K562 (cell line): ENCODE measurements around the gene KIAA0930. TPM values are rescaled to one million over a fixed set of nuclear protein-coding genes. Genes with fewer than 3 reads are reported as not detected.
A peak's percentile ranks its signal among the peaks of the same experiment; 100 is the strongest.

Source experiments
- ATAC-seq: fragments of 200-7000 bp; cut with Tn5 transposase; 3 replicates; pipeline ENCODE4 v1.9.1; 2020; ENCODE audit warnings: moderate library complexity
- BruUV-seq: library from RNA; stranded (reverse); fragments of 400-500 nt; replicated peaks from 2 replicates; lab custom pipeline; 2021; lab: Mats Ljungman, UMichigan
- CTCF ChIA-PET: fragments of 300-600 bp; formaldehyde crosslinking; extraction: SDS; loops from one replicate; lab custom pipeline; 2021; ENCODE audit warnings: low intra/inter-chr PET ratio; lab: Yijun Ruan, JAX
- POLR2A ChIA-PET: fragments of 300-600, 350-650 bp; sonication (Branson Sonifier 250); formaldehyde crosslinking; extraction: SDS; loops from one replicate; lab custom pipeline; 2021; ENCODE audit warnings: antibody characterized with exemption, inconsistent platforms; lab: Yijun Ruan, JAX
- DNase-seq, 4 experiments: peaks; one replicate each; pipeline versions ENCODE4 v3.0.0 to v3.0.0-alpha.2; 2011 to 2018; ENCODE audit warnings: low spot score in 3 of 4, mixed read lengths in 3 of 4; ENCODE audit errors: extremely low read depth in 1 of 4
- FAIRE-seq: peaks from 2 replicates; lab custom pipeline; 2011; peaks lifted over from hg19 to GRCh38; lab: Jason Lieb, UNC
- H2AFZ ChIP-seq: 2 replicates; pipeline ENCODE4 v1.6.0; 2011; ENCODE audit warnings: low read depth, low read length, control low read depth, inconsistent platforms
- H3K27ac ChIP-seq: fragments of 200-600 bp; 3 replicates; pipeline ENCODE4 v1.8.0; 2011; ENCODE audit warnings: low read depth, mild to moderate bottlenecking, control low read depth, inconsistent platforms, low read length, moderate library complexity, mixed read lengths; ENCODE audit errors: extremely low read depth
- H3K27me3 ChIP-seq, 2 experiments: fragments of 300-600 bp in 1 of 2; 2 replicates in 1 of 2; 3 replicates in 1 of 2; pipeline versions ENCODE4 v1.6.0 to v1.8.0; 2011; ENCODE audit warnings: inconsistent platforms in 2 of 2, low read length in 2 of 2, mild to moderate bottlenecking in 1 of 2, mixed read lengths in 1 of 2, moderate library complexity in 1 of 2; ENCODE audit not compliant: control insufficient read depth in 2 of 2, insufficient read depth in 2 of 2
- H3K36me3 ChIP-seq: fragments of 300-600 bp; 3 replicates; pipeline ENCODE4 v1.8.0; 2011; ENCODE audit warnings: mild to moderate bottlenecking, low read length, inconsistent platforms; ENCODE audit not compliant: control insufficient read depth, insufficient read depth
- H3K4me1 ChIP-seq, 2 experiments: fragments of 200-600 bp in 1 of 2; replicated peaks in 1 of 2; 2 replicates in 1 of 2; 3 replicates in 1 of 2; pipeline versions ENCODE4 v1.5.1 to v1.8.0; 2011; ENCODE audit warnings: inconsistent platforms in 2 of 2, low read length in 2 of 2, mild to moderate bottlenecking in 1 of 2, mixed read lengths in 1 of 2, moderate library complexity in 1 of 2; ENCODE audit not compliant: control insufficient read depth in 2 of 2, insufficient read depth in 2 of 2
- H3K4me2 ChIP-seq: 2 replicates; pipeline ENCODE4 v1.6.1; 2011; ENCODE audit warnings: low read length, control low read depth, inconsistent platforms, mixed read lengths; ENCODE audit not compliant: insufficient read depth
- H3K4me3 ChIP-seq: fragments of 200-600 bp; sonication (generic), shearing (Covaris generic); 2 replicates; pipeline ENCODE4 v1.5.1; 2016; ENCODE audit warnings: control low read depth, inconsistent platforms
- H3K79me2 ChIP-seq: fragments of 200-600 bp; 3 replicates; pipeline ENCODE4 v1.8.0; 2011; ENCODE audit warnings: low read length, inconsistent platforms; ENCODE audit not compliant: control insufficient read depth, insufficient read depth
- H3K9ac ChIP-seq, 2 experiments: 2 replicates each; pipeline versions ENCODE4 v1.6.0 to v1.6.1; 2011; ENCODE audit warnings: low read depth in 2 of 2, low read length in 2 of 2, control low read depth in 1 of 2, inconsistent platforms in 1 of 2, mild to moderate bottlenecking in 1 of 2, mixed read lengths in 1 of 2; ENCODE audit not compliant: insufficient read depth in 1 of 2
- H3K9me1 ChIP-seq: one replicate; pipeline ENCODE4 v1.6.0; 2011; ENCODE audit warnings: inconsistent platforms, mild to moderate bottlenecking, low read length, moderate library complexity; ENCODE audit not compliant: control insufficient read depth, insufficient read depth
- H3K9me3 ChIP-seq: replicated peaks from 2 replicates; pipeline ENCODE4 v1.5.1; 2011; ENCODE audit warnings: low read depth, low read length, inconsistent platforms; ENCODE audit not compliant: control insufficient read depth, insufficient read depth
- H4K20me1 ChIP-seq: replicated peaks from 2 replicates; pipeline ENCODE4 v1.6.1; 2011; ENCODE audit warnings: low read length, inconsistent platforms, mixed read lengths; ENCODE audit not compliant: control insufficient read depth, insufficient read depth
- CTCF ChIP-seq, 3 experiments: IDR thresholded peaks in 2 of 3; conservative IDR thresholded peaks in 1 of 3; 2 replicates each; pipeline ENCODE4 v1.5.1; 2011 to 2012; ENCODE audit warnings: low read length in 3 of 3, mild to moderate bottlenecking in 3 of 3, control low read depth in 2 of 3, improper control_type of control experiment in 1 of 3, inconsistent platforms in 1 of 3, low read depth in 1 of 3, mixed read lengths in 1 of 3, moderate library complexity in 1 of 3; ENCODE audit not compliant: insufficient read depth in 2 of 3
- HIVEP1 ChIP-seq: fragments of 250-450 bp; sonication (Bioruptor Pico); IDR thresholded peaks from 2 replicates; pipeline ENCODE4 v1.4.0; 2020; ENCODE audit warnings: mild to moderate bottlenecking
- IFI16 ChIP-seq: fragments of 250-450 bp; sonication (Bioruptor Pico); IDR thresholded peaks from 2 replicates; pipeline ENCODE4 v2.1.2; 2022; ENCODE audit warnings: mild to moderate bottlenecking, inconsistent platforms
- SRSF7 ChIP-seq: fragments of 200-400 bp; formaldehyde crosslinking; optimal IDR thresholded peaks from 2 replicates; pipeline ENCODE3; 2017; ENCODE audit warnings: mild to moderate bottlenecking, low read depth, low read length
- YY1 ChIP-seq, 3 experiments: IDR thresholded peaks; 2 replicates each; pipeline ENCODE4 v1.6.1; 2011; ENCODE audit warnings: low read length in 2 of 3, mild to moderate bottlenecking in 2 of 3, moderate library complexity in 2 of 3, borderline replicate concordance in 1 of 3, control low read depth in 1 of 3, low read depth in 1 of 3; ENCODE audit not compliant: insufficient read depth in 3 of 3, insufficient replicate concordance in 2 of 3, control insufficient read depth in 1 of 3, insufficient read length in 1 of 3; ENCODE audit errors: extremely low read depth in 1 of 3
- ZNF830 ChIP-seq: fragments of 250-450 bp; sonication (Bioruptor Pico); IDR thresholded peaks from 2 replicates; pipeline ENCODE4 v1.5.0; 2021; ENCODE audit warnings: mild to moderate bottlenecking
- WGBS: fragments of 100-300 bp; shearing (Covaris generic); methylation state at CpG from one replicate; pipeline ENCODE4 v1.1.6; 2016; ENCODE audit warnings: low coverage, mixed read lengths; ENCODE audit not compliant: insufficient coverage; ENCODE audit errors: missing lambda C conversion rate; 5-methylcytosine and 5-hydroxymethylcytosine counted together
- in situ Hi-C: fragments of 300-500 bp; cut with MboI; formaldehyde crosslinking; loops from 4 replicates; pipeline ENCODE4 v1.15.0; 2018; ENCODE audit warnings: inconsistent platforms, mixed read lengths
- intact Hi-C: fragments of 100-400 bp; cut with micrococcal nuclease; formaldehyde crosslinking; loops from 2 replicates; pipeline ENCODE4 v1.14.2; 2022
- polyA plus RNA-seq, 8 experiments: library from polyadenylated mRNA; depleted of rRNA in 4 of 8; stranded (reverse) in 5 of 8; unstranded in 3 of 8; fragments of >200 nt; fragmentation: Nextera tagmentation in 2 of 8; fragmentation: Illumina TruSeq in 1 of 8; extraction: Ambion mirVana in 2 of 8; extraction: Trizol in 1 of 8; gene quantifications; 2 replicates each; pipeline versions ENCODE4 v1.2.1 to v1.2.3, GENCODE V29; 2011 to 2014; ENCODE audit warnings: inconsistent platforms in 1 of 8, missing spikeins in 1 of 8
- total RNA-seq, 7 experiments: library from RNA; depleted of rRNA in 6 of 7; stranded (reverse); fragments of >200 nt in 6 of 7; fragmentation: Illumina TruSeq in 2 of 7; extraction: Trizol in 2 of 7; gene quantifications; 2 replicates each; pipeline versions ENCODE4 v1.2.1 to v1.2.3, GENCODE V29; 2011 to 2021; ENCODE audit warnings: low replicate concordance in 1 of 7

KIAA0930 gene
- total and polyA plus RNA-seq, 9 of the 15 experiments (the other 6 are each of a cell fraction or from before 2014, with no cell fraction given), result 0.24 to 12.1 (median 6.4) TPM

DNA sequence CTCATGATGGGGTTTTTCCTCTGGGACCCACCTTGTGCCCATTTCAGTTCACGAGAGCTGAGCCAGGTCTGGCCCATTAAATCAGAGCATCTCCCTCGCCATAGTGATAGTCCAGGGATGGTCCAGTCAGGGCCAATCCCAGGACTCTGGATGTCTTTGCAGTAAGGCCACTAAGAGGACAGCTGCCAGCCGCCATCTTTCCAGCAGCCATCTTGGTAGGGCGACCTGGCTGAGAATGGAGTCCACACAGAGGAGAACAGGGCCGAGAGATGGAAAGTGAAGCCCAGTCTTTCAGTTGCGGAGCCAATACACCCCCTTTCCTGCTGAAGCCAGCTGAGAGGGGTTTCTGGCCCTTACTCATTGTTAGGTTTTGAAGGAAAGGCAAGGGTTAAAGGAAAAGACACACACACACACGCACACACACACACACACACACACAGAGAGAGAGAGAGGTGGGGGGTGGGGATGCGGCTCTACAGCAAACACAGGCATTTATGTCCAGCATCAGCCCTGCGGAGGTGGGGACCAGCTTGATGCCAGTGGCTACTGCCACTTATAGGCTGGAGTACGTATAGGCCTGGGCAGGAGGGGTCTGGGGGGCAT, 12.4 kb upstream of the KIAA0930 start:
- no peak overlapping the region for H3K27ac ChIP-seq
- H3K9ac ChIP-seq, result no peak overlapping the region
- DNase-seq (no peak), FAIRE-seq (no peak), ATAC-seq (no peak)
- peaks cover 0 to 3% of the 10 kb centered on the region in 2 experiments; a peak in 2 of 5 replicates for H3K4me1 ChIP-seq
- no peaks in the 10 kb centered on the region for H3K79me2 ChIP-seq
- intact Hi-C loops (no loop called here), in situ Hi-C loops (no loop called here)
- H3K9me3 ChIP-seq, result no peaks in the 10 kb centered on the region
- TF ChIP-seq ZNF830 (CRISPR knock-in tag) (no peak), YY1 (IDR thresholded peaks at IDR 0.05; ENCODE audit: borderline replicate concordance in 1 of 3, control insufficient read depth in 1 of 3, extremely low read depth in 1 of 3, insufficient read depth in 3 of 3, insufficient read length in 1 of 3, insufficient replicate concordance in 2 of 3, low read depth in 1 of 3, low read length in 2 of 3) (peak in 1 of 3 experiments; percentile 67), SRSF7 (no peak), HIVEP1 (CRISPR knock-in tag) (no peak)
- 0 out of 2 replicates have a peak overlapping the region, but pooled peaks have one; percentile 24 for H2AFZ ChIP-seq
- POLR2A ChIA-PET, result no interaction called here
- no peaks in the 10 kb centered on the region for H3K27me3 ChIP-seq
- no peak overlapping the region for H3K4me2 ChIP-seq
- 50% methylated on average over 9 of the region's 10 CpGs for WGBS
- H3K4me3 ChIP-seq, result no peak overlapping the region
- no peaks in the 10 kb centered on the region for H3K36me3 ChIP-seq
- no peaks in the 10 kb centered on the region for H4K20me1 ChIP-seq
- no TSS peak for BruUV-seq
- CTCF ChIA-PET, result no interaction called here
- H3K9me1 ChIP-seq, result no peaks in the 10 kb centered on the region

DNA sequence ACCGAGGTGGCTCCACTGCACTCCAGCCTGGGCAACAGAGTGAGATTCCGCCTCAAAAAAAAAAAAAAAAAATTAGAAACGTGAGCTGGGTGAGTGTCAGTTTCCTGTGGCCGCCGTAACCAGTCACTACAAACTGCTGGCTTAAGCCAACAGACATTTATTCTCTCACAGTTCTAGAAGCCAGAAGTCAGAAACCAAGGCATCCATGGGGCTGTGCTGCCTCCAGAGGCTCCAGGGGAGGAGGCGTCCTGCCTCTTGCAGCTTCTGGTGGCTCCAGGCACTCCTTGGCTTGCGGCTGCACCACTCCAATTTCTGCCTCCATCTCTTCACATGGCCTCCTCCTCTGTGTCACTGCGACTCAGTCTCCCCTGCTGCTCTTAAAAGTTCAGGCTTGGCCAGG, 11.1 kb upstream of the KIAA0930 start:
- Histone ChIP-seq H3K4me2 (no peak overlapping the region), H3K9me1 (no peaks in the 10 kb centered on the region), H3K36me3 (no peaks in the 10 kb centered on the region), H3K9me3 (no peaks in the 10 kb centered on the region), H4K20me1 (no peaks in the 10 kb centered on the region), H2AFZ (no peak overlapping the region), H3K9ac (no peak overlapping the region), H3K27me3 (no peaks in the 10 kb centered on the region), H3K79me2 (no peaks in the 10 kb centered on the region), H3K27ac (no peak overlapping the region), H3K4me1 (peaks cover 0 to 3% of the 10 kb centered on the region in 2 experiments; a peak in 2 of 5 replicates), H3K4me3 (no peak overlapping the region)
- FAIRE-seq (no peak), ATAC-seq (peak; percentile 38; the same call in 1 of the 3 replicates), DNase-seq (no peak)
- intact Hi-C loops (no loop called here), in situ Hi-C loops (no loop called here)
- BruUV-seq, result no TSS peak
- WGBS, result 46% methylated on average over 3 of the region's 8 CpGs
- ChIA-PET POLR2A (no interaction called here), CTCF (no interaction called here)
- TF ChIP-seq IFI16, result no peak
- 0 out of 6 replicates have a peak, but pooled peaks of 1 of the 3 experiments have one; percentile 5 for TF ChIP-seq CTCF (IDR thresholded peaks at IDR 0.05 in 2 of 3, conservative IDR thresholded peaks at IDR 0.05 in 1 of 3; ENCODE audit: insufficient read depth in 2 of 3, low read depth in 1 of 3, low read length in 3 of 3)
